ENCODE results near the gene DIP2B.

GRCh38 chr12:50620978-50621360, 116.2 kb downstream of the DIP2B start:
- TF ChIP-seq POLR2AphosphoS5 (IDR thresholded peaks at IDR 0.05), result no peak
- no peak for TF ChIP-seq POLR2A (IDR thresholded peaks at IDR 0.05)
- no peak for TF ChIP-seq CTCF (IDR thresholded peaks at IDR 0.05)
- TF ChIP-seq EP300 (IDR thresholded peaks at IDR 0.05), result no peak
